ENCODE results near the gene ARL13B. TPM values are rescaled to one million over a fixed set of nuclear protein-coding genes. Genes with fewer than 3 reads are reported as not detected.

Gene ARL13B
- total RNA-seq, 6 donors from 2014 or later = 19.7 to 28.2 (median 23.6) TPM

DNA sequence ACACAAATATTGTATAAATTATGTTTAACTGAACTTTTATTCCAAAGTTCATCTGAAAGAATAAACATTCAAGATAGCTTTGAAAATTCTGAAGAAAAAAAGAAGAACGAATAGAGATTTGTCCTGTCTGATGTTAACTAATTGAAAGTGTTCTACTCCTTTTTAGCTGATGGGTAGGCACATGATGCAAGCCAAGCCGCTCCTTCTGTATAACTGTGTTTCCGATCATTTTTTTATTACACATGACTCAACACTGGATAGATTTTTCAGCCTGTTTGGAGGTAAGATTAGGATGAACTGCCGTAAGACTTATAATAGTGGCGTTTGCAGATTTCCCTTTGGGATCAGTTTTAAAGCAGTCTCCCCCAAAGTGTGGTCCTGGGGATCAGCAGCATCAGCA lies 101.9 kb downstream of the ARL13B start:
- no peak overlapping the region for H3K27ac ChIP-seq
- no peak for TF ChIP-seq POLR2A (IDR thresholded peaks at IDR 0.05)
- TF ChIP-seq EP300 (IDR thresholded peaks at IDR 0.05) = no peak
- TF ChIP-seq POLR2AphosphoS5 (IDR thresholded peaks at IDR 0.05) = no peak
- no peak for TF ChIP-seq CTCF (IDR thresholded peaks at IDR 0.05)
- 96 to 98% methylated on average over 5 of the region's 5 CpGs for WGBS, 2 donors
- H3K27me3 ChIP-seq = no peaks in the 10 kb centered on the region
- no peak for DNase-seq
- no peak for ATAC-seq (ENCODE audit: low FRiP score in 2 of 2)
- no peak overlapping the region for H3K4me3 ChIP-seq
- H3K4me1 ChIP-seq = peaks cover 5 to 10% (median 7%) of the 10 kb centered on the region in 4 donors
- peaks cover 0 to 29% (median 0%) of the 10 kb centered on the region in 4 donors for H3K36me3 ChIP-seq
- no peaks in the 10 kb centered on the region for H3K9me3 ChIP-seq

DNA sequence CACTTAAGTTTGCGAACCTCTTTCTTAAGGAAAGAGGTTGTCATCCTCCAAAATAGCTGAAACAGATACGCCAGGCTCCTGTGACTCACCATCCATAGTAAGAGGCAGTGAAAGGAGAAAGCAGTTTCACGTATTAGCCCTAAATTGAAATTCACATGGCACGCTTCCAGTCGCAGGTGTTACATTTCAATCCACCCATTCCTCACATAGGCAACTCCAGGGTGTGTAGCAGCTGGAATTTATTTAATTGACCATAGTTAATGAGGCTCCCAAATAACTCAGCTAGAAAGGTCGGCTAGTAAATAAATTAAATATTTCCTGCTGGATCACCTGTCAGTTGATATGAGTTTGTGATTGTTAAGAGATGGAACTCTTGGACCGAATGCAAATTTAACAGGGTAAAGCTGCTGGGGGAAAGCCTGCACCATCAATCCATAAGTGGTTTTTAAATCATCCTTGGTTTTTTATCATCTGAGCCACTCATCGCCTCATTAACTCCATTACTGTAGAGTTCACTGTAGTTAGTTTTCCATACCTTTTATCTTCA lies 102.5 kb downstream of the ARL13B start:
- 87 to 92% methylated on average over 8 of the region's 8 CpGs for WGBS, 2 donors
- no peak for ATAC-seq (ENCODE audit: low FRiP score in 2 of 2)

DNA sequence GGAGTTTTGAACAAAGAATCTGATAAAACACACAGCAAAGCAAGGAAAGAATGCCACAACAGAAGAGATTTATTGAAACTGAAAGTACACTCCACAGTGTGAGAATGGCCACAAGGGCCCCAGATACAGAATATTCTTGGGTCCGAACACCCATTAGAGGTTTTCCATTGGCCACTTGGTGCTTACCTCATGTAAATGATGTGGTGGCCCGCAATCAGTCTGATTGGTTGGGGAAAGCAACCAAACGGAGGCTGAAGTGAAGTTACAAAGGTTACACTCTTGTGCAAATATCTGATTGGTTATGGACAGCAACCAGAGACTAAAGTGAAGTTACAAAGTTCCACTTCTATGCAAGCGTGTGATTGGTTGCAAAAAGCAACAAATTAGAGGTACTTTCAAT lies 103.3 kb downstream of the ARL13B start:
- Histone ChIP-seq H3K36me3 (peaks cover 0 to 30% (median 0%) of the 10 kb centered on the region in 4 donors), H3K27ac (no peak overlapping the region), H3K9me3 (no peaks in the 10 kb centered on the region), H3K4me3 (no peak overlapping the region), H3K4me1 (peaks cover 5 to 10% (median 7%) of the 10 kb centered on the region in 4 donors), H3K27me3 (no peaks in the 10 kb centered on the region)
- DNase-seq (no peak), ATAC-seq (ENCODE audit: low FRiP score in 2 of 2) (no peak)
- no peak for TF ChIP-seq EP300 (IDR thresholded peaks at IDR 0.05)
- 93 to 94% methylated on average over 4 of the region's 4 CpGs for WGBS, 2 donors

More for the DNA sequence above, 102.5 kb downstream of the ARL13B start:
- Histone ChIP-seq H3K4me1 (peaks cover 5 to 10% (median 7%) of the 10 kb centered on the region in 4 donors), H3K27ac (no peak overlapping the region), H3K4me3 (no peak overlapping the region), H3K9me3 (no peaks in the 10 kb centered on the region), H3K27me3 (no peaks in the 10 kb centered on the region), H3K36me3 (peaks cover 0 to 29% (median 0%) of the 10 kb centered on the region in 4 donors)
- no peak for TF ChIP-seq POLR2AphosphoS5 (IDR thresholded peaks at IDR 0.05)
- DNase-seq = no peak

DNA sequence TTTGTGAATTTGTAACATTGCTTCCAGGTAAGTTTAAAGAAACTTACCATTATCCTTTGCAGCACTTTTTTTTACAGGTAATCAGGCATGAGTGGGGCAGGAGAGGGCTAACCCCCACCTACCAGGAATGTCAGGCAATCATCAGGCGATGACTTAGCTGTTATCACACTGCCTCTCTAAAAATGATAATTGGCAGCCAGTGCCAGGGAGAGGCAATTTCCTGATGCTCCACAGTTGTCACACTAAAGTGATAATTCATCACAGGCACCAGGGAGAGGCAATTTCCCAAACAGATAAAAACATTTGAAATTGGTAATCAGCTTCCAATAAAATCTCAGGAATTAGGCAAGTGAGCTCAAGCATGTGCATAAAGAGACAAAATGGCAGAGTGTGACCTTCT lies 109.2 kb downstream of the ARL13B start:
- 83 to 90% methylated on average over 1 of the region's 1 CpG for whole genome bisulfite sequencing, 2 donors
- H3K36me3 ChIP-seq = peaks cover 0 to 38% (median 2%) of the 10 kb centered on the region in 4 donors

DNA sequence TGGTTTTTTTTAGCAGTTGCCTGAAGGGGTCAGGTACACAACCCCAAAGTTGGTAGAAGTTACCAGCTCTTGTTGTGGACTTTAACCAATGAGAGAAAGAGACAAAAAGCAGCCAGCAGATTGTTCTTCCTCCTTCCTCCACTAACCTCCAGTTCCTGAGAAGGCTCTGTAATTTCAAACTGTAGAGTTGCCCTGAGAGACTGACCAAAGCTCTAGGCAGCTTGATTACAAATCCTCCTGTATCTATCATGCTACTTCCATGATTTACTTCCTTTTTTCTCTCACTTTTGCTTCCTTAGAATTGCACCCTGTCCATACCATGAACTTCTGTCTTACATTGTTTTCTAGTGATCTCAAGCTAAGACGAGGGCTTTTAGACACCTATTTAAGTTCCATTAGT lies 112.1 kb downstream of the ARL13B start:
- TF ChIP-seq EP300 (IDR thresholded peaks at IDR 0.05) (no peak), CTCF (IDR thresholded peaks at IDR 0.05) (no peak)
- Histone ChIP-seq H3K9me3 (no peaks in the 10 kb centered on the region), H3K4me3 (no peak overlapping the region), H3K4me1 (no peaks in the 10 kb centered on the region), H3K36me3 (peaks cover 5 to 38% (median 24%) of the 10 kb centered on the region in 4 donors), H3K27ac (no peak overlapping the region), H3K27me3 (no peaks in the 10 kb centered on the region)
- ATAC-seq (ENCODE audit: low FRiP score in 2 of 2) (peak in 1 of 2 donors; percentile 54), DNase-seq (no peak)
- WGBS, 2 donors = 86 to 88% methylated on average over 1 of the region's 1 CpG

More for the DNA sequence above, 109.2 kb downstream of the ARL13B start:
- Histone ChIP-seq H3K4me1 (no peaks in the 10 kb centered on the region), H3K27me3 (no peaks in the 10 kb centered on the region), H3K27ac (no peak overlapping the region), H3K9me3 (no peaks in the 10 kb centered on the region), H3K4me3 (no peak overlapping the region)
- TF ChIP-seq CTCF (IDR thresholded peaks at IDR 0.05) (no peak), POLR2AphosphoS5 (IDR thresholded peaks at IDR 0.05) (no peak), EP300 (IDR thresholded peaks at IDR 0.05) (no peak), POLR2A (IDR thresholded peaks at IDR 0.05) (no peak)
- DNase-seq (no peak), ATAC-seq (ENCODE audit: low FRiP score in 2 of 2) (no peak)

- TF ChIP-seq POLR2A (IDR thresholded peaks at IDR 0.05) (no peak), CTCF (IDR thresholded peaks at IDR 0.05) (no peak), POLR2AphosphoS5 (IDR thresholded peaks at IDR 0.05) (no peak), EP300 (IDR thresholded peaks at IDR 0.05) (no peak)
- Histone ChIP-seq H3K9me3 (no peaks in the 10 kb centered on the region), H3K4me1 (no peaks in the 10 kb centered on the region), H3K4me3 (no peak overlapping the region), H3K27ac (no peak overlapping the region), H3K36me3 (peaks cover 5 to 46% (median 25%) of the 10 kb centered on the region in 4 donors), H3K27me3 (no peaks in the 10 kb centered on the region)
- 88 to 90% methylated on average over 1 of the region's 1 CpG for WGBS, 2 donors
- DNase-seq = no peak
- no peak for ATAC-seq (ENCODE audit: low FRiP score in 2 of 2)
Observed at GRCh38 chr3:94093151-94093550, 113.2 kb downstream of the ARL13B start.

Measured in upper lobe of left lung (tissue), 6 donors.